ENCODE measurements around the gene ZNF346. TPM values are rescaled to one million over a fixed set of nuclear protein-coding genes. Genes with fewer than 3 reads are reported as not detected.
A peak's percentile ranks its signal among the peaks of the same experiment; 100 is the strongest.

The ZNF346 gene
- total and polyA plus RNA-seq, 2 of the 13 experiments (the other 11 are each of a cell fraction or from before 2014, with no cell fraction given) = 8.6 to 19.4 TPM

- peak; percentile 64; the same call in 1 of the 2 replicates for TF ChIP-seq E2F5 (CRISPR knock-in tag; conservative IDR thresholded peaks at IDR 0.05)
- no peak for TF ChIP-seq HNF4G (IDR thresholded peaks at IDR 0.05; ENCODE audit: borderline replicate concordance, low read depth, low read length)
- TF ChIP-seq HNF4G (CRISPR knock-in tag; IDR thresholded peaks at IDR 0.05; ENCODE audit: borderline replicate concordance, low read depth) = no peak
- no peak; the same call in 1 of the 2 replicates for TF ChIP-seq ZNF703 (CRISPR knock-in tag; IDR thresholded peaks at IDR 0.05; ENCODE audit: borderline replicate concordance)
- TF ChIP-seq ZNF124 (CRISPR knock-in tag; IDR thresholded peaks at IDR 0.05) = no peak; the same call in 1 of the 2 replicates
- TF ChIP-seq ARID4A (CRISPR knock-in tag; IDR thresholded peaks at IDR 0.05; ENCODE audit: borderline replicate concordance) = peak; percentile 87
- no peak for TF ChIP-seq MTF2 (CRISPR knock-in tag; IDR thresholded peaks at IDR 0.05; ENCODE audit: borderline replicate concordance)
- no peak for TF ChIP-seq TOE1 (CRISPR knock-in tag; IDR thresholded peaks at IDR 0.05)
- TF ChIP-seq AKNA (CRISPR knock-in tag; IDR thresholded peaks at IDR 0.05; ENCODE audit: borderline replicate concordance) = no peak
- TF ChIP-seq PRDM10 (CRISPR knock-in tag; IDR thresholded peaks at IDR 0.05; ENCODE audit: low read depth) = no peak; the same call in none of the 2 replicates
- TF ChIP-seq NFIB (CRISPR knock-in tag; IDR thresholded peaks at IDR 0.05; ENCODE audit: borderline replicate concordance) = no peak
- TF ChIP-seq CREB1 (IDR thresholded peaks at IDR 0.05) = no peak
- TF ChIP-seq CREB1 (CRISPR knock-in tag; IDR thresholded peaks at IDR 0.05) = no peak
- peak; percentile 59 for TF ChIP-seq AGO2 (optimal IDR thresholded peaks at IDR 0.05; ENCODE audit: low read depth, low read length)
Observed at GRCh38 chr5:177022386-177023302, at the start of gene ZNF346 (continued).
